K562 (cell line): ENCODE results near the gene SLC35F5. TPM values are rescaled to one million over a fixed set of nuclear protein-coding genes. Genes with fewer than 3 reads are reported as not detected.

Source experiments
- ARNT ChIP-seq, 2 experiments: fragments of 450-650 bp; IDR thresholded peaks; 2 replicates each; pipeline ENCODE4 v1.6.1; 2016; ENCODE audit warnings: mild to moderate bottlenecking in 1 of 2
- ATF2 ChIP-seq: sonication (generic); formaldehyde crosslinking; IDR thresholded peaks from 2 replicates; pipeline ENCODE4 v1.8.1; 2022; ENCODE audit warnings: missing genetic modification reagents
- BACH1 ChIP-seq: fragments of 200-800 bp; sonication (Bioruptor generic); IDR thresholded peaks from 2 replicates; pipeline ENCODE4 v1.6.1; 2016; ENCODE audit warnings: missing genetic modification characterization, missing compliant biosample characterization
- BRCA1 ChIP-seq, 2 experiments: fragments of 450-650 bp in 1 of 2; sonication (generic) in 1 of 2; formaldehyde crosslinking in 1 of 2; IDR thresholded peaks; 2 replicates each; pipeline versions ENCODE4 v1.5.0 to v1.6.1; 2017 to 2020; ENCODE audit warnings: mild to moderate bottlenecking in 1 of 2, missing genetic modification reagents in 1 of 2
- CBX8 ChIP-seq: fragments of 200-600 bp; sonication (generic); IDR thresholded peaks from 2 replicates; pipeline ENCODE4 v1.6.1; 2012; ENCODE audit warnings: borderline replicate concordance, mixed run types, low read depth, mild to moderate bottlenecking, moderate library complexity, mixed read lengths, low read length, control low read depth, inconsistent platforms; ENCODE audit not compliant: poor library complexity, severe bottlenecking; ENCODE audit errors: extremely low read depth
- CHCHD3 ChIP-seq: fragments of 250-450 bp; sonication (Bioruptor Pico); IDR thresholded peaks from 2 replicates; pipeline ENCODE4 v2.1.2; 2022; ENCODE audit warnings: mild to moderate bottlenecking
- DPF2 ChIP-seq: fragments of 450-650 bp; IDR thresholded peaks from 2 replicates; pipeline ENCODE4 v1.6.1; 2016
- GTF2B ChIP-seq: IDR thresholded peaks from 2 replicates; pipeline ENCODE4 v1.6.1; 2011; ENCODE audit not compliant: insufficient read length; ENCODE audit errors: extremely low read depth
- NEUROD1 ChIP-seq: fragments of 150-350 bp; IDR thresholded peaks from 2 replicates; pipeline ENCODE4 v1.6.1; 2014; ENCODE audit warnings: borderline replicate concordance, low read length, low read depth; ENCODE audit not compliant: partially characterized antibody
- NFATC3 ChIP-seq: fragments of 450-650 bp; IDR thresholded peaks from 2 replicates; pipeline ENCODE4 v1.6.1; 2017; ENCODE audit warnings: mild to moderate bottlenecking
- NONO ChIP-seq, 2 experiments: fragments of 200-400 bp in 1 of 2; fragments of 450-650 bp in 1 of 2; formaldehyde crosslinking in 1 of 2; IDR thresholded peaks; 2 replicates each; pipeline ENCODE4 v1.6.1; 2017; ENCODE audit warnings: low read depth in 2 of 2, mild to moderate bottlenecking in 2 of 2, moderate library complexity in 2 of 2, low read length in 1 of 2
- RAD21 ChIP-seq, 2 experiments: fragments of 250-450 bp in 1 of 2; fragments of 450-650 bp in 1 of 2; sonication (Bioruptor Pico) in 1 of 2; formaldehyde crosslinking in 1 of 2; IDR thresholded peaks in 1 of 2; conservative IDR thresholded peaks in 1 of 2; 2 replicates each; pipeline versions ENCODE4 v1.4.0 to v1.8.0; 2020 to 2022; ENCODE audit warnings: mild to moderate bottlenecking in 2 of 2, moderate library complexity in 1 of 2
- RBM15 ChIP-seq: fragments of 200-400 bp; formaldehyde crosslinking; IDR thresholded peaks from 2 replicates; pipeline ENCODE4 v1.6.1; 2018; ENCODE audit warnings: mild to moderate bottlenecking, low read length, moderate library complexity; ENCODE audit not compliant: insufficient read depth
- RERE ChIP-seq: sonication (generic); formaldehyde crosslinking; IDR thresholded peaks from 2 replicates; pipeline ENCODE4 v1.8.0; 2023; ENCODE audit warnings: missing genetic modification reagents, mild to moderate bottlenecking, borderline replicate concordance
- SP1 ChIP-seq: sonication (generic); formaldehyde crosslinking; IDR thresholded peaks from 2 replicates; pipeline ENCODE4 v1.8.1; 2022; ENCODE audit warnings: mild to moderate bottlenecking, missing genetic modification reagents
- STAT5B ChIP-seq: fragments of 250-450 bp; sonication (Bioruptor Pico); IDR thresholded peaks from 2 replicates; pipeline ENCODE4 v1.8.0; 2021; ENCODE audit warnings: mild to moderate bottlenecking, inconsistent platforms
- TBL1XR1 ChIP-seq, 2 experiments: IDR thresholded peaks; 2 replicates each; pipeline ENCODE4 v1.6.1; 2012; ENCODE audit warnings: improper control_type of control experiment in 2 of 2, low read length in 2 of 2, mild to moderate bottlenecking in 1 of 2
- ZNF133 ChIP-seq: fragments of 250-450 bp; sonication (Bioruptor Pico); IDR thresholded peaks from 2 replicates; pipeline ENCODE4 v1.4.0; 2020; ENCODE audit warnings: mild to moderate bottlenecking
- ZNF146 ChIP-seq: IDR thresholded peaks from one replicate; pipeline ENCODE4 v1.6.1; 2018; ENCODE audit warnings: missing compliant biosample characterization; ENCODE audit not compliant: unreplicated experiment
- ZSCAN29 ChIP-seq: fragments of 450-650 bp; IDR thresholded peaks from 2 replicates; pipeline ENCODE4 v1.6.1; 2017
- polyA plus RNA-seq, 8 experiments: library from polyadenylated mRNA; depleted of rRNA in 4 of 8; stranded (reverse) in 5 of 8; unstranded in 3 of 8; fragments of >200 nt; fragmentation: Nextera tagmentation in 2 of 8; fragmentation: Illumina TruSeq in 1 of 8; extraction: Ambion mirVana in 2 of 8; extraction: Trizol in 1 of 8; gene quantifications; 2 replicates each; pipeline versions ENCODE4 v1.2.1 to v1.2.3, GENCODE V29; 2011 to 2014; ENCODE audit warnings: inconsistent platforms in 1 of 8, missing spikeins in 1 of 8
- total RNA-seq, 7 experiments: library from RNA; depleted of rRNA in 6 of 7; stranded (reverse); fragments of >200 nt in 6 of 7; fragmentation: Illumina TruSeq in 2 of 7; extraction: Trizol in 2 of 7; gene quantifications; 2 replicates each; pipeline versions ENCODE4 v1.2.1 to v1.2.3, GENCODE V29; 2011 to 2021; ENCODE audit warnings: low replicate concordance in 1 of 7

SLC35F5 gene
- total and polyA plus RNA-seq, 9 of the 15 experiments (the other 6 are each of a cell fraction or from before 2014, with no cell fraction given), result 4.9 to 50.7 (median 30.5) TPM

- no peak for TF ChIP-seq ZNF133
- TF ChIP-seq CHCHD3, result no peak
- no peak for TF ChIP-seq NFATC3
- peak in 1 of 2 experiments; percentile 75; a peak in 2 of 4 replicates for TF ChIP-seq TBL1XR1 (IDR thresholded peaks at IDR 0.05; ENCODE audit: low read length in 2 of 2)
- no peak; the same call in 1 of the 2 replicates for TF ChIP-seq RERE (CRISPR knock-in tag)
- no peak for TF ChIP-seq CBX8
- TF ChIP-seq ZNF146 (CRISPR knock-in tag), result no peak
- TF ChIP-seq DPF2, result 0 out of 2 replicates have a peak, but pooled peaks have one; percentile 44
- no peak for TF ChIP-seq RBM15
- TF ChIP-seq RAD21 (CRISPR knock-in tag; conservative IDR thresholded peaks at IDR 0.05 in 1 of 2, IDR thresholded peaks at IDR 0.05 in 1 of 2), result no peak; a peak in 2 of 4 replicates
- peak; percentile 86; the same call in 1 of the 2 replicates for TF ChIP-seq ATF2 (CRISPR knock-in tag)
- TF ChIP-seq ARNT (IDR thresholded peaks at IDR 0.05), result no peak
- no peak for TF ChIP-seq BRCA1 (IDR thresholded peaks at IDR 0.05)
- no peak for TF ChIP-seq BRCA1 (CRISPR knock-in tag; IDR thresholded peaks at IDR 0.05)
- peak in 1 of 2 experiments; percentile 66; a peak in 1 of 4 replicates for TF ChIP-seq NONO (IDR thresholded peaks at IDR 0.05; ENCODE audit: low read depth in 2 of 2, low read length in 1 of 2)
- no peak for TF ChIP-seq STAT5B (CRISPR knock-in tag)
- no peak for TF ChIP-seq GTF2B
- peak; percentile 51 for TF ChIP-seq NEUROD1
- no peak for TF ChIP-seq ZSCAN29
- no peak for TF ChIP-seq BACH1 (tag)
- peak; percentile 92 for TF ChIP-seq SP1
Observed at GRCh38 chr2:113756355-113757137, at the start of gene SLC35F5 (continued).
